ENCODE data around the gene MBNL2.

MBNL2 gene

DNA sequence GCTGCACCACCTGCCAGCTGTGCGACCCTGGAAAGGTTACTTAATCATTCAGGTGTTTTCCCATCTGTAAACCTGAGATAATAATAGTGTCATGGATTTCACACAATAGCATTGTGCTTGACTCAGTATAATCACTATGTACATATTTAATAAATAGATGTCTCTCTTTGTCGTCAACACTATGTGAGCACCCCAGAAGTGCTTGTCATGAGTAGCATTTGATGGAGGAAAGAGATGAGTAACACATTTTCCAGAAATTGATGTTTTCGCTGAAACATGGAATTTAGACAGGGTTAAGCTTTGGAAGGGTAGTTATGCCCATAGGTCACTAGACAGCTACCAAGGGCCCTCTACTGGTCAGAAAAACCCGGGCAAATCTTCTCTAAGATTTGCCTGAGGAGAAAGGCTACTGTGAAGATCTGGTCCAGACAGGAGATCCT, 9.5 kb upstream of the MBNL2 start:
- DNase-seq, result no peak

DNA sequence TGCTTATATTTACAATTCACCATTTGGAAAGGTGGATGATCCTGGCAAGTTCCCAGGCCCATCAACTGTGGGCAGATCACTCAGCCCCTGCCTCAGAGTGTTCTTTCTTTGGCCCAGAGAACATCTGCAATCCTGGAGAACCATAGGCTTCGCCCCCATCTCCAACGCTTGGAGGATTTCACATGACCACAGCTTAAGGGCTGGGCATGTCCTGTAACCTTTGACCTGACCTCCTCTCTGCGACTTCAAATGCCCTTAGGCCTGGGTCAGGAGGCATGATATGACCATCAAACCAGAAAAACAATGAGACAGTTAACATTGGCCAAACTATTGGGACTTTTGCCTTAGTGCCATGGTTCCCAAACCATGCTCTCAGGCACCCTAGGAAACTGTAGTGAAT, 7.2 kb upstream of the MBNL2 start:
- DNase-seq, result no peak

DNA sequence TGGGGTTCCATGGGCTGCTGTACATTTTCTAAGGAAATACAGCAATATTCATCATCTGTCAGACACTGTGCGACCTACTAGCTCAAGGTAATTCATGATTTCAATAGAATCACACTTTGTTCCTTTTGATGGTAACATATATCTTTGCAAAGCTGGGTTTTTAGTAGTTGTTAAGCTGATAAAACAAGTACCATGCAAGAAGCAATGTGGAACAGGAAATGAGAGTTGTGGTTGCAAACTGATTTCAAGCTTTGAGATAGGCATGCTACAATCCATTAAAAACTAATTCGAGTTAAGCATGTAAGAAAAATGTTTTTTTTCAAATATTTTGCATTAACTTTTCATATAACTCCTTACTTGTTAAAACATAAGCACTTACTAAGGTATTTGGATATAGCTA, 6.8 kb upstream of the MBNL2 start:
- DNase-seq, result no peak

GRCh38 chr13:97219226-97219625, 2.9 kb upstream of the MBNL2 start:
- DNase-seq, result no peak

DNA sequence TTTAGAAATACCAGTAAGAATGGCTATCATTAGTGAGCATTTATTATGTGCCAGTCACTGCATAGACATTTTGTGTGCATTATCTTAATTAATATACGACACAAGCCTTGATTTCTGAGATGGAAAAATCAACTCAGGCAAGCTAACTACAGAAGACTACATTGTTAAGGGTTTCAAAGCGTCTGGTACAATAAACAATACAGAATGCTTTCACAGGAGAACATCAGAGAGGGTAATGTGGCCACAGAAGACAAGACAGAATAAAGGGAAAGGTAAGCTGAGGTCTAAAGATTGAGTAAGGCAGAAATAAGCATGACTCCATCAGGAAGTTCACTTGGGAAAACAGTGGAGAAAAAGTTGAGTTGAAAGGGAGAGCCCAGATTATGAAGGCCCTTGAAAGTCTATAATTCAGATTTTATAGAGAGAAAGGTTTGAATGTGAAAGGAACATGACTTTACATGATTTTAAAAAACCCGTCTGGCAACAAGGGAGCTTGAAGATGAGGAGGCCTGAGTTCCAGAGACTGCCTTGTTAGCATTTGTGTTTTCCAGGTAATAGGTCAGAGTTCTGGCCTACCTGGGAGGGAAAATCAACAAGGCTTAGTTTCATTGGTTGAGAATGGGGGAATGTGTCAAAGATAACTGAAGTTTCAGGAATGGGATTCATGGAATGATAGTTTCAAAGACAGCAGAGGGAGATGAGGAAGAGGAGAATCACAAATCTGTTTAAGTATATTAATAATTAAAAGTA, 1.8 kb upstream of the MBNL2 start:
- no peak for DNase-seq

DNA sequence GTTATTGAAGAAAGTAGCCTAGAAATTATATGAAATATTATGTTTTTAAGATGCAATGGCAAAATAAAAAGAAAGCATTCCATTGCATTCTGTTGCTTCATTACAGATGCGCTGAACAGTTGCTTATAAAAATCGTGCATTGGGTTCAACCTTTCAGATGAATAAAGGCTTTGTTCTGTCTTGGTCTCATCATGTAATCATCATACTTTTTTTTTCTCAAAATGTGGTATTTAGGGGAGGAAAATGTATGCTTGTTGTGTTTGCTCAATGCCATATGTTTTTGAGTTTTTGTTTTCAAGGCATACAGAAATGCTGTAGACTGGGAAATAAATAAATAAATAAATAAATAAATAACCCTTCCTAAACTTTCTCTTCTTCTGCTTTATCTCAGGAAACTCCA, 1.1 kb upstream of the MBNL2 start:
- no peak for DNase-seq

DNA sequence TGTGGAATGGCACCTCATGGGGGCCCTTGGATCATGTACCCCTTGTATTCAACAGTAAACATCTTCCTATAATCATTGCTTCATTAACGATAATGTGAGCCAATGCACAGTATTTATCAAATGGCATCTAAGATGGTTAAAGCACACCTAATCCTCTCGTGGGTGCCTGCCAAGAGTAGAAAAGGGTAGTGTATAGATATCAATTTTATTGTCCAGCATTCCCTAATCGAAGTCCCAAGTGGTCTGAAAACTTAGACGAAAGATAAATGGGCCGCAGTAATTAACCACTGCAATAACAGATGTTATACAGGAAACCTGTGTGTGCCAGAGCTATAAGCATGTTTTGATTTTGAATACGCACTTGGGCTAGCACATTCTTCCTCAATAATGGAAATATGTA, 667 bp upstream of the MBNL2 start:
- no peak for DNase-seq

- DNase-seq, result no peak
Measured at GRCh38 chr13:97223037-97223710, 1.0 kb downstream of the MBNL2 start.

DNA sequence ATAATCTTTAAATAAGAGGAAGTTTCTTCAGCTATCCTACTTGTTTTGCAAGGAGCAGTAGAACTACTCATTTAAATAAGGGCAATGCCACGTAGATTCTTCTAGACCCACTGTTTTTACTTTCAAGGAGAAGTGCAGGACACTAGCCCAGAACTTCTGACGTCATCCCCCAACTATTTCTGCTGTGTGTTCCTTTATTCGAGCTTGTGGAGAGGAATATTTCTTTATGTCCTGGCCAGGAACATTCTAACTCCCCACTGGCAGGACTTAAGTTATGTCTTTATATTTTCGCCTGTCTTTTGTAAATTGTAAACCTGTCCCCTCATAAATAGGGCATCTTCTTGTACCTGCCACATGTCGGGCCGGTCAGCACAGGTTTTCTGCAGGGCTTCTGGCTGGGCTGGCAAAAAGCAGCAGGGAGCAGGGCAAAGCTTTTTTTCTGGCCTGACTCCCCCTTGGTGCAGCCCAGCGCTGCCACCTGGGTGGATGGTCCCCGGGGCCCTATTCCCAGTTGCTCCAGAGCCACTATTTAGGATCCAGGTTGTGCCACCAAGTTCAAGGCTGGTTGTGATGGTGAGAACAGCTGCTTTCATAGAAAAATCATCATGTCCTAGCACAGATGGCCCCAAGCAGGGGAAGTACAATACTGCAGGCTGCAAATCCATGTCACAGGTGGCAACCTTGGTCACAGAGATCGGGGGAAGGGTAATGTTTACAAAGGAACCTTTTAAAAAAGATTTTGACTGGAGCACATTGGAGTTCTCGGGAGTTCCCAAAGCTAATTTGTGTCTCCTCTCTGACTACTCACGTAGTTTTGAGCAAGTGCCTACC, 1.8 kb downstream of the MBNL2 start:
- peak in 1 of 2 experiments; percentile 20 for DNase-seq

DNA sequence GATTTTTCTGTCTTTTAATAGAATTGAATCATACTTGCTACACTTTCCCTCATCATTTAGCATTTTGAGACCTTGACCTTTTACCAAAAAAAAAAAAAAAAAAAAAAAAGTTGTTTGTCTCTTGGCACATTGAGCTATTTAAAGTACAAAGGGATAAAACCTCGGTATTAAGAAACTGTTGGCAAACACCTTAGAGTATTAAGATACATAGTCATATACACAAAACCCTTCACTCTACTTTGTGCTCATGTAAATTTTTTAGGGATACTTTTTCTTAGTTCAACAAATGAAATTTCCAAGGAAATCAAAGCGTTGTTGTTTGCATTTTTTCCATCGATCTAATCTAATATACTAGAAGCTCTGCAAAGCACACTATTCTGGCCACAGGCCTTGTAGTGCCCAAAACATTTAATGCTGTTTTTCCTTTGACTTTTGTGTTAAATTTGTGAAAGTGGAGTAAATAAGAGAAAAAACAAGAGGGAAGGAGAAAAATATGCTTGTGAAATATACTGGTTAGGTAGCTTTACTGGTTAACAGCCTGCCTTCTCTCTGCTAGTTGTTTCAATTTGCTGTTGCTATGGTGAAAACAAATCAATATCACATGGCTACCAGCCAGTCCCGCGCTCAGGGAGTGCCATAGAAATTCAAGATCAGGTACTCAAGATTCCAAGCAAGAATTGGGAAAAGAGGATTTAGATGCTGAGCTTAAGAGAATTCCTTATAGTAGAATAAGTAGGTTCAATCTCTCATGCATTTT, 2.6 kb downstream of the MBNL2 start:
- peak in 1 of 2 experiments; percentile 23 for DNase-seq

- peak in 1 of 2 experiments; percentile 8 for DNase-seq
Measured at GRCh38 chr13:97225533-97225932, 3.4 kb downstream of the MBNL2 start.

- peak in 1 of 2 experiments; percentile 8 for DNase-seq
Measured at GRCh38 chr13:97226013-97226412, 3.9 kb downstream of the MBNL2 start.

DNA sequence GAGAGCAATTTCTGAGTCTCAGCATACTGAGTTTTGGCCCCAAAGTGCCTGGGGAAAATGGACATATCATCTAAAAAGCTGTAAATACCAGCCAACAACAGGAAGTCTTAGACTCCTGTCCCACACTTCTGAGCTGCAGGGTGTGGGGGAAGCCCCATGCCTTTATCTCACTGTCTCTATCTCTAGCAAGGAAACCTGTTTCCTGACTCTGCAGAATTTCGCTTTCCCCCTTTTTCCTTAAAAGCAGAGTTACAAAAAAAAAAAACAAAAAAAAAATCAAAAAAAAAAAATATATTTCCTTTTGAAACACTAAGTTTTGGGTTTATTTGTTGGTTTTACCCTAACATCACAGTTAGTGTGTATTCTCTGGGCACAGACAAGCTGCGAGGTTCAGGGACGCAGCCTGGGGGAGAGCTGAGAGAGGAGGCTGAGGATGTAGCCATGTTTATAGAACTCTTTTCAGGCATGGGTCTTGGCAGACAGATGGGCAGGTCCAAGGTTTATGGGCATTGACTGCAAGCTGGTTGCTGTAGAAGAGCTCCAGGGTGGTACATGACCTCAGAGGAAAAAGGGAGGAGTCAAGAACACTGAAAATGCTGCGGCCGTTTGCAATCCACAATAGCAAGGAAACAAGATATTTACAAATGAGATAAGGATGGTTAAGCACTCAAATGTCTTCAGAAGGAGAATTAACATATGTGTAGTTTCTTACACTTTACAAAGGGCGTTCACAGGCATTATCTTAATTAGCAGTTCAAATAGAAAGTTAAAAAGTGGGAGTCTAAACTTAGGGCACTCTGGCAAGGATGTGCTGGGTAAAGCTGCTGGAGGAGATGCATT, 4.9 kb downstream of the MBNL2 start:
- DNase-seq, result peak; percentile 22 to 49

DNA sequence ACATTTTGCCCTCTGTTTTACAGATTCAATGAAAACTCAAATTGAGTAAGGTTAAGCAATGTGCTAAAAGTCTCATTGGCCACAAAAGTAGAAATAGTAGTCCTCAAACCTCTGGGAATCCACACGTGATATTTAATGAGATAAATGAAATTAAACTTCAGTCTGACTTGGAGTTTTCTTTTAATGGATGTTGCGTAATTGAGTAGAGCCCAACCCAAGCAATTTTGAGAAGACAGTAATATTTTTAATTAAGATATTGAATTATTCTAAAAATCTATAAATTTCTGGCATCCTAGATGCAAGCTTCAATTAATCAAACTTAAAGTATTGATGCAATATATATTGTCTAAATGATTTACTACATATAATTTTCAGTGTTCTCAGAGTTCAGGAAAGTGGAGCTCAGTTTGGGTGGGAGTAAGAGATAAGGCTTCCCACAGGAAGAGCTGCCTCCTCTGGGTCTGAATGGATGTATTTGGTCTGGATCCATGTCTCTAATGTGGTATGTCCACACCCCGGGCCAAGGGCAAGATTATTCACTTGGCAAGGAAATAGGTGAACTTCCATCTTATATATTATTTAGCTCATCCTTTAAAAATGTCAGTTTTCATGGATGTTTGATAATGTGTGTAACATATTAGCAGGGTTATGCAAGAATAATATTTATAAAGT, 6.9 kb downstream of the MBNL2 start:
- no peak for DNase-seq

DNA sequence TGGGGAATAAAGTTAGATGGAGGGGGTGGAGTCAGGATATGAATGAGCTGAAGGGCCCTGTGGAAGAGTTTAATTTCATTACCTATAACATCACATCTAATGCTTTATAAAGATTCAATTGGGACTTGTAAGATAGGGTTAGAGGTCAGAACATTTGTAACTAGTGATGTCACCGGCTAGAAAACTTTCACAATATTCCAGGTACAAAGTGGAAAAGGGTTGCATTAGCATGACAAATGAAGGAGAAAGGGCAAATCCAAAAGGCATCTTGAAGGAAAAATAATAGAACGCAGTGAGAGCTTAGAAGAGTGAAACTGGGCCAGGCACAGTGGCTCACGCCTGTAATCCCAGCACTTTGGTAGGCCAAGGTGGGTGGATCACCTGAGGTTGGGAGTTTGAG, 7.6 kb downstream of the MBNL2 start:
- DNase-seq, result no peak

DNA sequence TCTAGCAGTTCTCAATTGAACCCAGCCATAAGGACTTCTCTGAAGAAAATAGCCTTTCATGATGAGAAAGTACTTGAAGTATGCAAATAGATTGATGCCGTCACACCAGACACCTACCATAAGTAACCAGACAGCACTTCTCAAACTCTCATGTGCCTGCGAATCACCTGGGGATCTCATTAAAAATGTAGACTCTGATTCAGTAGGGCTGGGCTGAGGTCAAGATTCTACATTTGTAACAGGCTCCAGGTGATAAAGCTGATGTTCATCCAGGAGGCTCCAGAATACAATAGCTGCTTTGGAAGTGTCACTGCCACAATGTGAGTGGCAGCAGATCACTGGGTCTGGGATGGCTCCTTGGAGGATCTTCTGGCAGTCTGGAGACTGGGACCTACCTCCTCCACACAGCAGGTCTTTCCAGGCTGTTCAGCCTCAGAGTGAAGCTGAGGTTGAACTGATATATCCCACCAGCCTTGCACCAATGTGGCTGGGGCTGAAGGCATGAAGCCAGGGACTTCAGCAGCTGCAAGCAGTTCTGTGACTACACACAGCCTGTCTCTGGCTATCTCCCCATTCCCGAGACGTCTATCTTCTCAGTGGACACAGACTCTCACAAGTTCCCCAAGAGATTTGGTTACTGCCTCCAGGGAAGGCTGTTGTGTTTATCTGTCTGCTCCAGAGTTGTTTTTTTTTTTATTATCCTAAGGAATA, 9.1 kb downstream of the MBNL2 start:
- DNase-seq, result no peak

DNA sequence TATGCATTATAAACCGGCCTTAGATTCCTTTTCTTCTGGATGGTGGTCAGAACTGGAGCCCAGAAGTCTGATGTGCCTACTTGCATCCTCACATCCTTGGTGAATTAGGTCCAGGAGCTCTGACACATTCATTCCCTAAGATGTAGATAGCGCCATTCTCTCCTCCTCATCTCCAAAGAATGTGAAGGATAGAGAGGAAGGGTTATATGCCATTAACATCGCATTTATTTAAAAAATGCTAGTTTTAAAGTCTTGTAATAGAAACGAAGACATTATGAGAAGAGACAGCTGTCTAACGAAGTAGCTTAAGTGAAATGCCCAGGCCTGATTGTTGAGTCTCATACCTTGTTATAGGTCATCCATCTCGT, 9.7 kb downstream of the MBNL2 start:
- DNase-seq, result no peak

DNA sequence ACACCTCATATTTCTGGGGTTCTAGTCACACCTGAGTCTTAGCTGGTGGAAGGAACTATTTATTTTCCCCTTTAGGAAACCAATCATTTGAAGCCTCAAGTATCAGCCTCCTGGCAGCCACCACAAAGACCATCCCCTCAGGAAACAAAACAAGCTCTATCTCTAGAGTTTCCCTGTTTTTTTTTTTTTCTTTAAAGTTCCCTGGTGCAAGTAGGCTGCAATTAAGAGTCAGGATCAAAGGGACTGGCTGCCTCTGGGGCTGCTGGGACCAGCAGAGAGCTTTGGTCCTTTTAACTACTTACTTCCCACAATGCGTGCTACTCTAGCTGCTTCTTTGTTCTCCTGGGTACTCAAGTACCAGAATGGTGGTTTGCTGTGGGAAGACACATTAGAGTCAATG, 11.4 kb downstream of the MBNL2 start:
- no peak for DNase-seq

- DNase-seq, result no peak
Measured at GRCh38 chr13:97234236-97234635, 12.1 kb downstream of the MBNL2 start.

DNA sequence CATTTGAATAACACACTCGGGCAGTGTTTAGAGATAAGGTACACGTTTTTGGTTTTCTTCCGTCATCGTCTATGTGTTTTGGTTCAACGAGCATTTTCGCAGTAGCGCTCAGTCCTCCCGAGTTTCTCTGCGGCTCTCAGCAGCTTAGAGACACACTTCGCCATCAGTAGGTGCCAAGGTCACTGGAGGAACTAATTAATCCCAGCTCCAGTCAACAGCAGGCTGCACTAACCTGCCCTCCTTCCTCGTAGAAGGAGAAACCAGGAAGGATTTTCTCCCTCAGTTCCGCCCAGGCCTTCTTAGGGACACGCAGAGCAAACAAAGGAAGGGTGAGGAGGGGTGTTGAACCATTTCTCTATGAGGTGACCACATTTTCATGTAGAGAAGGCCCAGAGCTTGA, 12.6 kb downstream of the MBNL2 start:
- no peak for DNase-seq

All from activated CD4-positive, alpha-beta T cell treated with anti-CD3 and anti-CD28 coated beads, Interleukin-2, amount 50 U/mL, for 48 hours (primary cell).